ENCODE data around the gene HHIPL1.
"Not testable (repeated sequence)": the region's sequence is repeated elsewhere in the genome, so short reads cannot be mapped to it uniquely, and the experiment has no call there.

HHIPL1 gene

DNA sequence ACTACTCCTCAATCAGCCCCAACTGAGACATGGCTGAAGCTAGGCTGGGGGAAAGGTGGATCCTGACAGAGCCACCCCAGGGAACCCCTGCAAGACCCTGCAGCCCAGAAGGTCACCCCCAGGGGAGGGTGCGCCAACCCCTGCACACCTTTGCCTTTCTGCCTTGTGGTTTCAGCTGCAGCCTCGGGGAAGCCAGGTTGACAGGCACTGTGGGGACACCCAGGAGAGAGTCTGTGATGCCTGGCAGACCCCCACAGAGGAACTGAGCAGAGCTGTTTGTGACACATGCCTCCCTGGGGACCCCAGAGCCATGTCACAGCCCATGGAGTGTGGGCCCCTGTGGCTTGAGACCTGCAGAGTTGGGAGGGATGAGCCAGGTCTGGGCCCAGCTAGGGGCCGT lies 11.8 kb upstream of the HHIPL1 start:
- no peak for DNase-seq (ENCODE audit: low read depth in 2 of 3, low spot score in 1 of 3)

- DNase-seq (ENCODE audit: low read depth in 2 of 3, low spot score in 1 of 3), result no peak
Observed at GRCh38 chr14:99633918-99634317, 11.0 kb upstream of the HHIPL1 start.

DNA sequence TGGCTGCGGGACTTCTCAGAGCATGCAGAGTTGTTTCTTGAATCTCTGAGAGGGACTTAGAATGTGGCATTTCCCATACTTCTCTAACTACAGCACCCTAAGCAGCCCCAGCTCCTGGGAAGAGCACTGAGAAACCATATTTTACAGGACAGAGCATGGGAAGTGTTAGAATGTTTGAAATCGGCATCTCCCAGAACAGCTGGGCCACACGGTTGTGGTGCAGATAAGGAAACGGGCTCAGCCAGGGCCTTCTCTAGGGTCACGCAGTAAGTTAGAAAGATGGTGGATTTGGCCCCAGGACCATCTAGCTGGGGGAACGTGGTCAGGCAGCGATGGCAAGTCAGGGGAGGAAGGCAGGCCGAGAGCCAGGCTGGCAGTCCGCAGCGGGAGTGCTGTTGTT lies 10.5 kb upstream of the HHIPL1 start:
- no peak for DNase-seq (ENCODE audit: low read depth in 2 of 3, low spot score in 1 of 3)

- DNase-seq (ENCODE audit: low read depth in 2 of 3, low spot score in 1 of 3), result no peak
Observed at GRCh38 chr14:99635116-99635515, 9.8 kb upstream of the HHIPL1 start.

DNA sequence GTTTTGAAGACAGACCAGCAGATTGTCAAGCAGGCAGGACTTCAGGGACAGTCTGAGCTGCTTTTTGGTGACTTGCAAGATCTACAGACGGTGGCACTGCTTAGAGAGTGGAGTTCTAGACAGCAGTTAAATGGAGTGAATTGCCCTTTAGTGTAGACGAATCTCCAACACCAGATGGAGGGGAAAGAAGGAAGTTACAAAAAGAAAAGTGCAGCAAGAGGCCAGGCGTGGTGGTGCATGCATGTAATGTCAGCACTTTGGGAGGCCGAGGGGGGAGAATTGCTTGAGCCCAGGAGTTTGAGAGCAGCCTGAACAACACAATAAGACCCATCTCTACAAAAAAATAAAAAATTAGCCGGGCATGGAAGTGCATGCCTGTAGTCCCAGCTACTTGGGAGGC lies 8.4 kb upstream of the HHIPL1 start:
- DNase-seq (ENCODE audit: low read depth in 2 of 3, low spot score in 1 of 3), result no peak

- no peak for DNase-seq (ENCODE audit: low read depth in 2 of 3, low spot score in 1 of 3)
Observed at GRCh38 chr14:99637624-99638023, 7.3 kb upstream of the HHIPL1 start.

- DNase-seq (ENCODE audit: low read depth in 2 of 3, low spot score in 1 of 3), result not testable (repeated sequence)
Observed at GRCh38 chr14:99642771-99643170, 2.2 kb upstream of the HHIPL1 start.

GRCh38 chr14:99643343-99643742 lies 1.6 kb upstream of the HHIPL1 start:
- DNase-seq (ENCODE audit: low read depth in 2 of 3, low spot score in 1 of 3), result no peak

DNA sequence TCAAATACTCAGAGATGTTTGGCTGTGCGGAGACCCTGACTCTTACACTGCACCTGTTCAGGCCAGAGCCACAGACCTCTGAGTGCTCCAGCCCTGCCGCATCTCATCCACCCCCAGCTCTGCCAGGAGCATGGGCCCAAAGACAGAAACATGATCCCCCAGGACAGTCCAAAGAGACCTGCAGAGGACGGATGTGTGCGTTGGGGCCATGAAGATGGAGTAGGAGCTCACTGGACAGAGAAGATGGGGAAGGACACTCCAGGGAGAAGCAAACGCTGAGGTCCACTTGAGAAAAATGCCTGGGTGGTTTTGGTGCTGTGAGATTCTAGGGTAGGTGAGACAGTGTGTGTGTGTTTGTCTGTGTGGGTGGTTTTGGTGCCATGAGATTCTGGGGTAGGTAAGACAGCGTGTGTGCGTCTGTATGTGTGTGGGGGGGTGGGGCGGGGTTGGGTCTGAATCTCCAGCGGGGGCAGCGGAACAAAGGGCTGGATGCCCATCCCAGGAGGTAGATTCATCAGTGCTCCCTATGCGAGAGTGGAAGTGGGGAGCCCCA lies 818 bp upstream of the HHIPL1 start:
- no peak for DNase-seq (ENCODE audit: low read depth in 2 of 3, low spot score in 1 of 3)

- no peak for DNase-seq (ENCODE audit: low read depth in 2 of 3, low spot score in 1 of 3)
Observed at GRCh38 chr14:99645545-99646505, 896 bp downstream of the HHIPL1 start.

- DNase-seq (ENCODE audit: low read depth in 2 of 3, low spot score in 1 of 3), result no peak
Observed at GRCh38 chr14:99647411-99647810, 2.5 kb downstream of the HHIPL1 start.

DNA sequence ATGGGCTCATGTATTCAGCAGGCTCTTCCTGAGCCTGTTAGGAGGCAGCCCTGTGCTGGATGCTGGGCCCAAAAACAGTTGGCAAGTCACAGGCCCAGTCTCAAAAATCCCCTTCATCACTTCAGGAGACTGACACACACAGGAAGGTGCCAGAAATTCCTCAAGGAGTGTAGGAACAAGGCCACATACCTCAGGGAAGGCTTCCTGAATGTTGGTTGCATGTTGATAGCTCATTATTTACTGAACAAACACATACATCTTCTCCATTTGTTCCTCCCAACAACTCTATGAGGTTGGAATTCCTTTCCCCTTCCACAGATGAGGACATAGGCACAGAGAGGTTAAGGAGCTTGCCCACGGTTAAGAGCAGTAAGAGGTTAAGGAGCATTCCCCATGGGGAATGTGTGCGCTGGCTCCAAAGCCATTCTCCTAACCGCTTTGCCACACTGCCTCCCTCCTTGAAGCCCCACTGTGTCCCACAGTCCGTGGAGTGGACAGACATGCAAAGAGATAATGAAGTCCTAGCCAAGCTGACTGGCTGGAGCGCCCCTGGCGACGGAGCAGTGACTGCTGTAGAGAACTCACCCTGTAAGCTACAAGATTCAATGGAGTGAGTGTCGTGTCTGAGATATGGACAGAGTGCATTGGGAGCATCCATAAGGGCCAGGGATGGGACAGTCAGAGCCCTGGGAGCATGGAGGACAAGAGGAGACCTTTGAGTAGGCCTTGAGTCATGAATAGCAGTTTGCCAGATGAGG lies 3.3 kb downstream of the HHIPL1 start:
- DNase-seq (ENCODE audit: low read depth in 2 of 3, low spot score in 1 of 3), result no peak

GRCh38 chr14:99649219-99649618 lies 4.3 kb downstream of the HHIPL1 start:
- DNase-seq (ENCODE audit: low read depth in 2 of 3, low spot score in 1 of 3), result no peak

- DNase-seq (ENCODE audit: low read depth in 2 of 3, low spot score in 1 of 3), result no peak
Observed at GRCh38 chr14:99649643-99650042, 4.7 kb downstream of the HHIPL1 start.

DNA sequence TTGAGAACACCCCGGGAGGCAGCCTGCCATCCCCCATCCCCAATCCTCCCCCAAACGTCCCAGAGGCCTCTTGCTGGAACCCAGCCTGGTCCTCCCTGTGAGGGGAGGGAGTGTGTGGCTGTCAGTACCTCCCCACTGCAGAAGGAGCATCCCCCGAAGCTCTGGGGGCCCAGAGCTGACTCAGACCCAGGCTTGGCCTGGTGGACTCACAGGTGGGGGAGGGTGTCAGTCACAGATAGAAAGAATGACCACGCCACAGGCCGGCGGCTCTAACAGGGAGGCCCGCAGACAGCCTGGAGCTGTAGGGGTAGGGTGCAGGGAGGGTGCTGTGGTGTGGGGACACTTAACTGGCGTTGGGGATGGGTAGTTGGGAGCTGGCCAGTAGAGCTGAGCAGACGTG lies 5.3 kb downstream of the HHIPL1 start:
- DNase-seq (ENCODE audit: low read depth in 2 of 3, low spot score in 1 of 3), result no peak

DNA sequence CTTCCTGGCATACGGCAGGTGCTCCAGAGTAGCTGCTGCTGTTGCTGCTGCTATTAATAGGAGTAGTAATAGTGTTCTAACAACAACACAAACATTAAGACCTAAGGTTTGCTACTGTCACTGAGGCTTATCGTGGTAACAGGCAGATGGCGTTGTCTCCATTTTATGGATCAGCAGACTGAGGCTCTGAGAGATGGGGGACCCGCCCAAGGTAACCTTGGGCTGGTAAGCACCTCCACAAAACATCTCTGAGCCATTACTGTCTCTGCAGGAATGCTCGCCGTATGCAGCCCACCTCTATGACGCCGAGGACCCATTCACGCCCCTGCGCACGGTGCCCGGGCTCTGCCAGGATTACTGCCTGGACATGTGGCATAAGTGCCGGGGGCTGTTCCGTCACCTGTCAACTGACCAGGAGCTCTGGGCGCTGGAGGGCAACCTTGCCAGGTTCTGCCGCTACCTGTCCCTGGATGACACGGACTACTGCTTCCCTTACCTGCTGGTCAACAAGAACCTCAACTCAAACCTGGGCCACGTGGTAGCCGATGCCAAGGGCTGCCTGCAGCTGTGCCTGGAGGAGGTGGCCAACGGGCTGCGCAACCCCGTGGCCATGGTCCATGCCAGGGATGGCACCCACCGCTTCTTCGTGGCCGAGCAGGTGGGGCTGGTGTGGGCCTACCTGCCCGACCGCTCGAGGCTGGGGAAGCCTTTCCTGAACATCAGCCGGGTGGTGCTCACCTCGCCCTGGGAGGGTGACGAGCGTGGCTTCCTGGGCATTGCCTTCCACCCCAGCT lies 7.2 kb downstream of the HHIPL1 start:
- no peak for DNase-seq (ENCODE audit: low read depth in 2 of 3, low spot score in 1 of 3)

- no peak for DNase-seq (ENCODE audit: low read depth in 2 of 3, low spot score in 1 of 3)
Observed at GRCh38 chr14:99654235-99654985, 9.5 kb downstream of the HHIPL1 start.

DNA sequence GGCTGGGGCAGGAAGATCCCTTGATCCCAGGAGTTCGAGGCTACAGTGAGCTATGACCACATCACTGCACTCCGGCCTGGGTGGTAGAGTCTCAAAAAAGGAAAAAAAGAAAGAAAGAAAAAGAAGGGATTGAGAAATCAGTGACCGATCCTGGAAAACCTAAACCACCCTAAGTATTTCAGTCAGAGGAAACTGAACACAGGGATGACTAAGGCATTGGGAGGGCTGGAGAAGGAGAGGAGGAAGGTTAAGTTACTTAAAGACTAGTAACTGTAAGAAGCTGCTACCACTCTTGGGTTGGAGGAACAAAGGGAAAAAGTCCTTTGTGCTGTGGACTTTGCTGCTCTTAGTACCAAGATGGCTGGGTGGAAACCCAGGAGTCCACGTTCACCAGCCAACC lies 10.6 kb downstream of the HHIPL1 start:
- no peak for DNase-seq (ENCODE audit: low read depth in 2 of 3, low spot score in 1 of 3)

DNA sequence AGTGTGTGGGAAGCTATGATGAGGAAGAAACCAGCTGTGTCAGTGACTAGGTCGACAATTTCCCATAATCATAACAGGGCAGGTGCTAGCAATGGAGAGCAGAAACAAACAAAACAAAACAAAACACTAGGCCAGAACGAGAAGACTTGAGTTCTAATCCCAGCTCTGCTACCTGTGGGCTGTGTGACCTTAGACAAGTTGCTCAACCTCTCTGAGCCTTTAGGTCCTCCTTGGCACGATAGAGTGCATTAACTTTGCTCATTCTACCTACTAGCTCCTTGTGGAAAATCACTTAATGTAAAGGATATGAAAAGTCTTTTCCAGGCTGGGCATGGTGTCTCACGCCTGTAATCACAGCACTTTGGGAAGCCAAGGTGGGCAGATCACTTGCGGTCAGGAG lies 11.2 kb downstream of the HHIPL1 start:
- no peak for DNase-seq (ENCODE audit: low read depth in 2 of 3, low spot score in 1 of 3)

GRCh38 chr14:99657645-99658155 lies 12.8 kb downstream of the HHIPL1 start:
- no peak for DNase-seq (ENCODE audit: low read depth in 2 of 3, low spot score in 1 of 3)

Measured in stimulated activated CD4-positive, alpha-beta T cell treated with anti-CD3 and anti-CD28 coated beads, Interleukin-12 subunit alpha, Interleukin-12 subunit beta, amount 100 ng/mL, for 48 hours (primary cell).